ENCODE results near the gene QTRT2.

DNA sequence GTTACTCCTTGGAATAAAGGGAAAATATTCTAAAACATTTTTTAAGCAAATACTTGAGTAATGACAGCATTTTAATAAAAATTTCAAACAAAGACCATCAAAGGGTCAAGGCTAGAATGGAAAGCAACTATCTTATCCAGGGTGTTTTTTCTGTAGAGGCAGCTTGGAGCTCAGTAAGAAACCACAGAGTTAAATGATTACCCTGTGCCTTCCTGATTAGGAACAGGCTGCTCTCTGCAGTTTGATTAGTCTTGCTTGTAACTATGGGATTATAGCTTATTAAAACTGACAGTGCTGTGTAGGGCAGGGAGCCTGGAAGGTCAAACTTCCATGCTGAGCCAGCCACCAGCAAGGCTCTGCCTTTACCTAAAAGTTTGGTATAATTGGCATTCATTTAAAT lies 33.1 kb downstream of the QTRT2 start:
- TF ChIP-seq, protein P1, sequence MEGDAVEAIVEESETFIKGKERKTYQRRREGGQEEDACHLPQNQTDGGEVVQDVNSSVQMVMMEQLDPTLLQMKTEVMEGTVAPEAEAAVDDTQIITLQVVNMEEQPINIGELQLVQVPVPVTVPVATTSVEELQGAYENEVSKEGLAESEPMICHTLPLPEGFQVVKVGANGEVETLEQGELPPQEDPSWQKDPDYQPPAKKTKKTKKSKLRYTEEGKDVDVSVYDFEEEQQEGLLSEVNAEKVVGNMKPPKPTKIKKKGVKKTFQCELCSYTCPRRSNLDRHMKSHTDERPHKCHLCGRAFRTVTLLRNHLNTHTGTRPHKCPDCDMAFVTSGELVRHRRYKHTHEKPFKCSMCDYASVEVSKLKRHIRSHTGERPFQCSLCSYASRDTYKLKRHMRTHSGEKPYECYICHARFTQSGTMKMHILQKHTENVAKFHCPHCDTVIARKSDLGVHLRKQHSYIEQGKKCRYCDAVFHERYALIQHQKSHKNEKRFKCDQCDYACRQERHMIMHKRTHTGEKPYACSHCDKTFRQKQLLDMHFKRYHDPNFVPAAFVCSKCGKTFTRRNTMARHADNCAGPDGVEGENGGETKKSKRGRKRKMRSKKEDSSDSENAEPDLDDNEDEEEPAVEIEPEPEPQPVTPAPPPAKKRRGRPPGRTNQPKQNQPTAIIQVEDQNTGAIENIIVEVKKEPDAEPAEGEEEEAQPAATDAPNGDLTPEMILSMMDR (IDR thresholded peaks at IDR 0.05; ENCODE audit: low read depth, low read length) = no peak
- TF ChIP-seq EZH2phosphoT487 (IDR thresholded peaks at IDR 0.05; ENCODE audit: low read depth) = no peak

Measured in OCI-LY3 (cell line).